G401 (cell line): ENCODE data around the gene ADAMTSL3. TPM values are rescaled to one million over a fixed set of nuclear protein-coding genes. Genes with fewer than 3 reads are reported as not detected.
A peak's percentile ranks its signal among the peaks of the same experiment; 100 is the strongest.
"Not testable (repeated sequence)": the region's sequence is repeated elsewhere in the genome, so short reads cannot be mapped to it uniquely, and the experiment has no call there.

Experiments used
- DNase-seq: peaks from one replicate; pipeline ENCODE4 v3.0.0-alpha.2; 2015; ENCODE audit warnings: low spot score
- in situ Hi-C: cut with HindIII; loops from 2 replicates; pipeline ENCODE4 v1.10.0; 2016; ENCODE audit warnings: low sequenced_read_pairs, mixed read lengths
- total RNA-seq: library from RNA; depleted of rRNA; stranded (reverse); fragments of >200 nt; shearing (Covaris generic); gene quantifications from 2 replicates; pipeline ENCODE4 v1.2.3, GENCODE V29; 2014

Gene ADAMTSL3
- total RNA-seq, 1 experiment from 2014 or later, result 0.10 TPM

- DNase-seq, result peak; percentile 27
- in situ Hi-C loops, result no loop called here
These were observed 380.9 kb downstream of the ADAMTSL3 start for GRCh38 chr15:84034578-84035398.

DNA sequence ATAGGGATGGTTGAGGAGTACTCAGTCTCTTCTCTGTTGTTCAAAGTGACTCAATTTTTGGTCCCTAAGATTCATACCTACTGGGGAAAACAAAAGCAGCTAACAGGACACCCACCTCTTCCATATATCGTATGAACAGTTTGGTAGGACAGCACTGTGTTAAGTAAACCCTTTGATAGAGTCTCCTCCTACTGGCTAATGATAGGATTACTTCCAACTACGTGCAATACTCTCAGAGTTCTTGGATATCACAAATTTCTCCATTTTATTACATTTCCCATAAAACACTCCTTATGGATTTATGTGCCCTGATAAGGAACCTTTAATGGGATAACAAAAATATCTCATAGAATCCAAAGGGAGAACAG, 381.5 kb downstream of the ADAMTSL3 start:
- in situ Hi-C loops, result no loop called here
- peak; percentile 51 for DNase-seq

DNA sequence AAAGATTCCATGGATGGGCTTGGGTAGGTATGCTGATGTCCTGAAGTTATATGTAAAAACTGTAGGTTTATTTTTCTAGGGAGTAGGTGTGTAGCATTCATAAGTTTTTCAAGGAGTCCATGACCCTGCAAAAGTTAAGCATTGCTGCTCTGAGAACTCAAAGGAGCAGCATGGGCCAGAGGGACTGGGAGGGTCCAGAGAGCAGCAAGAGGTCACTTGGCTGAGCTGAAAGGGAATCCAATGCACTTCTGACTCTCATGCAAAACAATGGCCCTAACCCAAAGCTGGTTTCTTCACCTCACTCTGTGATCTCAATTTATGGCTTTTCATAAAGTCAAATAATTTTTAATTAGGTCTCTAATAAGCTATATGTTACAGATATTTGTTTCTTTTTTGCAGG, 383.4 kb downstream of the ADAMTSL3 start:
- no peak for DNase-seq
- in situ Hi-C loops, result no loop called here

DNA sequence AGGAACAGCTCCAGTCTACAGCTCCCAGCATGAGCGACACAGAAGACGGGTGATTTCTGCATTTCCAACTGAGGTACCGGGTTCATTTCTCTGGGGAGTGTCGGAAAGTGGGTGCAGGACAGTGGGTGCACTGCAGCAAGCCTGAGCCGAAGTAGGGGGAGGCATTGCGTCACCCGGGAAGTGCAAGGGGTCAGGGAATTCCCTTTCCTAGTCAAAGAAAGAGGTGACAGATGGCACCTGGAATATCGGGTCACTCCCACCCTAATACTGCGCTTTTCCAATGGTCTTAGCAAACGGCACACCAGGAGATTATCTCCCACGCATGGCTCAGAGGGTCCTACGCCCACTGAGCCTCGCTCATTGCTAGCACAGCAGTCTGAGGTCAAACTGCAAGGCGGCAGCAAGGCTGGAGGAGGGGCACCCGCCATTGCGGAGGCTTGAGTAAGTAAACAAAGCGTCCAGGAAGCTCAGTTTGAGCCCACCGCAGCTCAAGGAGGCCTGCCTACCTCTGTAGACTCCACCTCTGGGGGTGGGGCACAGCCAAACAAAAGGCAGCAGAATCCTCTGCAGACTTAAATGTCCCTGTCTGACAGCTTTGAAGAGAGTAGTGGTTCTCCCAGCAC, 388.6 kb downstream of the ADAMTSL3 start:
- DNase-seq, in situ Hi-C loops: not testable (repeated sequence)

- in situ Hi-C loops, result no loop called here
- no peak for DNase-seq
These were observed 392.2 kb downstream of the ADAMTSL3 start for GRCh38 chr15:84046064-84046637.

DNA sequence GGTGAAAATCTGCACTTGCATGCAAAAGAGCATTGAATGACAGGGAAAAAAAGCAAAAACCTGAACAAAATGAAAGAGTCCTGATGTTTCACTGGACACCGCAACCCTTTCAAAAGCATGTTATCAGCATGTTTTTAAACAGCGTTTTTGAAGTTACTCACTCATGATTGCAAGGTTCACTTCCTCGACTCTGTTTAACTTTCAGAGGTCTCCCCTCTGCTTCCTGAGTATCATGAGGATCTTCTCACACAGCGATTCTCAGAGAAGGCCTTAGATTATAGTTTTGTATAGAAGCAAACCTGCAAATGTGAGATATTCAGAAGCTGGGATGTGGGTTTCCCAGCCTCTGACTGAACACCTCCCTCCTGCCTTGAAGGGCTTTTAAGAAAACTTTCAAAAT, 395.6 kb downstream of the ADAMTSL3 start:
- in situ Hi-C loops, DNase-seq: not testable (repeated sequence)

- in situ Hi-C loops, result no loop called here
- DNase-seq, result no peak
These were observed 396.2 kb downstream of the ADAMTSL3 start for GRCh38 chr15:84050076-84050475.

DNA sequence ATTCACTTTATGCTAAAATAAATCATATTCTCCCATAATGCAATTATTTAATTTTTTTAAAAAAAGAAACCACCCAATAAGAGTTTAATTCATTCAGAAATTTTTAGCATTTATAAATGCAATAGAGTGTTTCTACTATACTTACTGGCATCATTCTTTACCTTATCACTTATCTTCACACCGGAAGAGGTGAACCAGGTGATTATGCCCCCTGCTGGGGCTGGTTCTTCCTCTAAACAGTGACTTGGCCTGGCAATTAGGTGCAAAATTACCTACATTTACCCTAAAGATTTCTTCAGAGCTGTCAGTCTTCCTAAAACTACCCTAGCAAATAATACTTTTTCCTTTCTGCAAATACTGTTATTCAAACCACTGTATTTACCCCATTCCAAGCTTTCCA, 397.2 kb downstream of the ADAMTSL3 start:
- DNase-seq, in situ Hi-C loops: not testable (repeated sequence)

DNA sequence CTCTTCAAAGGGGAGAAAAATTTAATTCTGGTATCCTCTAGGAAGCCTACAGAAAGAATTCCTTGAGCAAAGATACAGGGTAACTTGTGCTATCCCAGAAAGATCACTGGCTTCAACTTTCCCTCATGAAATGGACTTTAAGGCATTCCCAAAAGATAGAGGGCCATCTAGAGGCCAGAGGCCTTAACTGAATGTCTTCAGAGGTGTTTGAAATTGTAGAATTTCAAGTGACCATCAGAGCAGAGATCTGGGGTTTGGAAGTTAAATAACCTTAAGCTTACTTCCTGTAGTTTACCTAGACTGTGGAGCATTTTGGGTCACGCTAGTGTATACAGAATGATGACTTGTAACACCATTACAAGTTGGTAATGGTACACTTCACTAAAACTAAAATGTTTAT, 400.6 kb downstream of the ADAMTSL3 start:
- in situ Hi-C loops, result not testable (repeated sequence)

DNA sequence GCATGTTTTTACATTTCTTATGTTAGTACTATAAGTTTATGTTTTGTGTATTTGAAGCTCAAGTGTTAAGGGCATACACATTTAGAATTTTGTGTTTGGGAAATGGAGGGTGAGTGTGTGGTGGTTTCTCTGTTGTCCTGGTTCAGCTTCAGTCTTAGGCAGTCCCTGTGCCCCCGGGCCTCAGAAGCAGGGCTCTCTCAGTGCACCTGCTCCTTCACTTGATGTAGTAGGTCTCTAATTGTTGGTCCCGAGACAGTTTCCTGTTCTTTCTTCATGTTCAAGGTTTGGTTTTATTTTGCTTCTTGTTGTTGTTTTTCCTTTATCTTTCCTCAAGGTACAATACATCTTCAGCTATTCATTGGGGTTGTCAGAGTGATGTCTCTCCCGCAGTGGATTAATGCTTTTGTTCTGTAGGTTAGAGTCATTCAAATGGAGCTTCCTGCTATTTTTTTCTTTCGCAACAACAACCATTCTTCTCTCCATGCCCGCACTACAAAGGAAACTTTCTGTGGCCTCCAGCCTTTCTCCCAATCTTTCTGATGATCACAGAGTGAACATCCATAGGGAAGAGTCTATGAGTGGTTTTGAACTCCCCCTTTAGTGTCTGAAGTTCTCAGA, 403.9 kb downstream of the ADAMTSL3 start:
- DNase-seq, result no peak
- in situ Hi-C loops, result no loop called here

More for the DNA sequence above, 400.6 kb downstream of the ADAMTSL3 start:
- not testable (repeated sequence) for DNase-seq

- in situ Hi-C loops, DNase-seq: not testable (repeated sequence)
These were observed 409.8 kb downstream of the ADAMTSL3 start for GRCh38 chr15:84063674-84064073.

DNA sequence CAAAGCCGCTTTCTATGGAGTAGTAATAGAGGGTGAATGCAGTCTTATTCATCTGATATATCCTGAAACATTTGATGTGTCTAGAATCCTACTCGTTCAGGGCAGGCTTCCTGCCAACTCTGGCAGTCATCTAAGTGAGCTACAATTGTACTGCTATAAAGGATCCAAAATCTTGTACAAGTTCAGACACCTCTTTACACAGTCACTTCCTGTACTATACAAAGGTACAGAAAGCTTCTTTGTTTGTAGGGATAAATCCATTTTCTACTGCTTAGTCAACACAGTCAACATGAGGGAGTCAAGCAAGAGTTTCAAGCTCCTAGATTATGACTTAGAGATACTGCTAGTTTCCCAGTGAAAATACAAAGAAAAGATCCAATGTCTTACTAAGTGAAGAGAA, 414.8 kb downstream of the ADAMTSL3 start:
- in situ Hi-C loops, DNase-seq: not testable (repeated sequence)

GRCh38 chr15:84078038-84078437, 424.1 kb downstream of the ADAMTSL3 start:
- in situ Hi-C loops, DNase-seq: not testable (repeated sequence)

- in situ Hi-C loops, result not testable (repeated sequence)
- peak; percentile 16 for DNase-seq
These were observed 425.5 kb downstream of the ADAMTSL3 start for GRCh38 chr15:84079325-84079884.

GRCh38 chr15:84079885-84080777, 426.2 kb downstream of the ADAMTSL3 start:
- in situ Hi-C loops, result no loop called here
- DNase-seq, result peak; percentile 58

DNA sequence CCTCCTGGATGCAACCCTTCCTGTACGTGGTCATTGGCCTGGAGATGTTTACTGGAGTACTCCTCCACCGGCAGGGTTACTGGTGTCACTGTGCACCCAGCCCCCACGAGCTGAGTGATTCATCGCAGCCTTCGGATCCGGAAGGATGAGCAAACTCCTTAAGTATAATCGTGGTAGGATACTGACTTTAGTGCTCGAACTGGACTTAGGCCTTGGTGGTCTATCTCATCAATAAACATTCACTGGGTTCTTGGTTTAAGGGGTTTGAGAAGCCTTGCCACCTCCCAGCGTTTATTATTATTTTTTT, 426.8 kb downstream of the ADAMTSL3 start:
- in situ Hi-C loops, result not testable (repeated sequence)

GRCh38 chr15:84081391-84082168, 427.7 kb downstream of the ADAMTSL3 start:
- no peak for DNase-seq
- in situ Hi-C loops, result no loop called here

More for the DNA sequence above, 426.8 kb downstream of the ADAMTSL3 start:
- not testable (repeated sequence) for DNase-seq

- no peak for DNase-seq
- in situ Hi-C loops, result no loop called here
These were observed 428.8 kb downstream of the ADAMTSL3 start for GRCh38 chr15:84082739-84083138.
